HG03159 (cell line): ENCODE measurements around the gene GREB1L.

ENCODE experiments used
- ATAC-seq: cut with Tn5 transposase; IDR thresholded peaks from one replicate; pipeline ENCODE4 v1.9.1; 2021; ENCODE audit warnings: mild to moderate bottlenecking, moderate library complexity; ENCODE audit not compliant: unreplicated experiment

The GREB1L gene

DNA sequence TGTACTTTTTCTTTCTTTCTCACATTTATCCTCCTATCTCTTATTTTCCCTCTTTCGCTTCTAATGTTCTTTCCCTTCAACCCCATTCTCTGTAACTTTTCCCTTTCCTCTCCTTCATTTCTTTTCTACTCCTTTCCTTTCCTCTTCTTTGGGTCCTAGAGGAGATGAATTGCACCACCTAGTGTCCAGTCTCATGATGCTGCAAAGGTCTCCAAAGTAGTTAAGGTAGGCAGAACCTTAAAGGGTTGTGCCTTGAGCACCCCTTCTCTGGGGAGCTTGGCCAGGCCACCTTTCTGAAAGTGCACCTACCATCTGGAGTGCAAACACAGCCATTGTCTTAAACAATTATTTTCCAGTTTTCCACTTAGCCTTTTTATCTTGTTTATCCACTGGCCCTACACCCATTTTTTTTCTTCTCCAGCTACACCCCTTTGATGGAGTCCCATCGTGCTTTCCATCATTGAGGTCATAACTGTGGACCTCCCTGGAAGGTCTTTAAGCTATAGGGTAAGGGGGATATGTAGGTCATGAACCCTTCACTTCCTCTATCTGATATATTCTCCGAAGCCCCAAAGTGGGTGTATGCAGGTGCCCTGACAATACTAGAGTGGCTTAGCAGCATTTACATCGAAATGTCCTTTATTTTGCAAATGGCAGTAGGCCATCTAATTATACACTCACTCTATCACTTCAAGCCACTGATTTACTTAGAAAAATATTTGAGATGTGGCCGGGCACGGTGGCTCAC is 202.6 kb downstream of the GREB1L start:
- peak; percentile 48 for ATAC-seq

DNA sequence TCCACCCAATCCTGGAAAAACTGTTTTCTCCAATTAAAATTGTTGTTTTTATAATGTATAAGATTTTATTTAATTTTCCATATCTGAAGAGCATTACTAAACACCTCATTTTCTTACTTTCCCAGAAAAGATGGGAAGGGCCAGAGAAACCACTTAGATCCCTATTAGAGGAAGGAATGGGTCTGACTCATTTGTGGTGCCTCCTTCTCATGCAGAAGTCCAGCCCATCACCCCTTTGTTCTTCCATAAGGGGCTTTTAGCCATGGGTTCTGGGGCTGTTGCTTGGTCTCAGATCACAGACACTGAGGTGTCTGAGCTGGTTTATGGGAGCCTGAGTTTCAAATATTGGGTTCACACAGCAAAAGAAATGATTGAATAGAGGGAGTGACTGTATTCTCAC is 206.3 kb downstream of the GREB1L start:
- ATAC-seq, result no peak

GRCh38 chr18:21449367-21450290 is 207.6 kb downstream of the GREB1L start:
- no peak for ATAC-seq

DNA sequence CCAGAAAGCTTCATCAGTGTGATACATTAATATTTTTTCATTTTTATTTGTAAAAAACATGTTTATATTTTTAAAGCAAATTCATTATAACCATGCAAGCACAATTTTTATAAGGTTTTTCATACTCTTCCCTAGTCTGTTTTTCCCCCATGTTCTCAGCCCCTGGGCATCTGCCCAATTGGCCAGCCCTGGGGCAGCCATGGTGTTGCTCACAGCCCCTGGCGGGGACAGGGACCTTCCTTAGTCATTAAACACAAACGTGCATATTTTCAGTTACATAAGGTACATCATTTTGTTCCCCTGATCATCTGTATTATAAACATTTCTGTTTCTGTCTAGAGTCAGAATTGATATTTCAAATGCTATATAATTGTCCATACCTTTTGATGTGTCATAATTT is 208.5 kb downstream of the GREB1L start:
- ATAC-seq, result no peak

DNA sequence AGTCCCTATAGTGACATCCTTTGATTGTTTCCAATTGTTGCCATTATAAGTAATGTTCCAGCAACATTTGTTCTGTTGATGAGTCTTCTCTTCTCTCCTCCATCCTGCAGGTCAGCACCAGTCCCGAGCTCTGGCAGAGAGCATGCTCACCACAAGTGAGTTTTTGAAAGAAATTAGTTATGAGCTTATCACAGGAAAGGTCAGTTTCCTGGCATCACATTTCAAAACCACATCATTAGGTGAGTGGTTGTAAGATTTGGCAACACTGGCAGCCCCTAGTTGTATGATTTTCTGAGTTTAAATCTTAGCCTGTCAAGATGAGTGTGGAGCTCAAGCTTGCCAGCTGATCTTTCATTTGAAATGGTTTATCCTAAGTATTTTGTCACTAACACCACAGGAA is 208.9 kb downstream of the GREB1L start:
- no peak for ATAC-seq

- ATAC-seq, result no peak
Measured at GRCh38 chr18:21451851-21452250, 209.8 kb downstream of the GREB1L start.

- no peak for ATAC-seq
Measured at GRCh38 chr18:21452276-21452780, 210.3 kb downstream of the GREB1L start.

DNA sequence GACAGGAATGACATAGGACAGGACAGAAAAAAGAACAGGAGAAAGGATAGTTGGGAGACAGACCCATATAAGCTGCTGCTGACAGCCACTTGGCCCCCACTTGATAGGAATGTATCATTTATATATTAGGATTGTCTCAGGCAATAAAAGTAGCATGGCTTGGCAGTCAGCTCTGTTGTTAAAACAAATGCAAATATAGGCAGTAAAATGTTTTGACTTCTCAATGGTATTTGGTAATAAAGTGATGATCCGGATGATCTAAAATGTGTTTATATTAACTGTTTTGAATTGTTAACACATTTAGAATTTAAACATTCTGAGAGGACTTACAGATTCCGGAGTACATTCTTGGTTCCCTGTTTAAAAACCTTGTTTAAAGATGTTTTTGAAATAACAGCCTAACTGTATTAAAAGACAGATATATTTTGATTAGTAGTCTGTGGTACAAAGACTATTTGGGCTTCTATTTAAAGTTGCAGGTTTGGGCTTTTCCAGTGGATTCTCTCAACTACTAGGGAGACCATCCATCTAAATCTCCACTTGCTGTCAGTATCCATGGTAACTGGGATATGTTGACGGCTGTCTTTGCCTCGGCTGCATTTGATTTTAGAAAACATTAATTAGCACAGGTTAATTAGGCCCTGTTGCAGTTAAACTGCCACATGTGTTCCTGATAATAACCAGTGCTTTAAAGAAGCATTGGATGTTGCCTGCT is 210.9 kb downstream of the GREB1L start:
- ATAC-seq, result no peak

- no peak for ATAC-seq
Measured at GRCh38 chr18:21453511-21453901, 211.5 kb downstream of the GREB1L start.

DNA sequence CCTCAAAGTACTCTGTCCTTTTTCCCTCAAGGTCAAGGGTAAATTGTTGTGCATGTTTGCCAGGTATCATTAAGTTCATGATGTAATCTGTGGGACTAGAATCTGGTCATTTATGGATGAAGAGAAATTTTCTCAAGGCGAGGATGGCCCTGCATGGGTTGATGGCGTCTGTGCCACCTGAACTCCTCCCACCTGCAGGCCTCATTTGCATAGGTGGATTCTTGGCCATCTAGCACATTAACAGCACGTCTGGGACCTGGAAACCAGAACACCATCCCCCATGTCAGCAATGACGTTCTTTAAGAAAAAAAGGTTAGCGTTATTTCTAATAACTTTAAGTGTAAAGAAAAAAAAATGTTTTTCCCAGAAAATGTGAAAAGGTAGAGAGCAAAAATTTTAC is 212.7 kb downstream of the GREB1L start:
- no peak for ATAC-seq

DNA sequence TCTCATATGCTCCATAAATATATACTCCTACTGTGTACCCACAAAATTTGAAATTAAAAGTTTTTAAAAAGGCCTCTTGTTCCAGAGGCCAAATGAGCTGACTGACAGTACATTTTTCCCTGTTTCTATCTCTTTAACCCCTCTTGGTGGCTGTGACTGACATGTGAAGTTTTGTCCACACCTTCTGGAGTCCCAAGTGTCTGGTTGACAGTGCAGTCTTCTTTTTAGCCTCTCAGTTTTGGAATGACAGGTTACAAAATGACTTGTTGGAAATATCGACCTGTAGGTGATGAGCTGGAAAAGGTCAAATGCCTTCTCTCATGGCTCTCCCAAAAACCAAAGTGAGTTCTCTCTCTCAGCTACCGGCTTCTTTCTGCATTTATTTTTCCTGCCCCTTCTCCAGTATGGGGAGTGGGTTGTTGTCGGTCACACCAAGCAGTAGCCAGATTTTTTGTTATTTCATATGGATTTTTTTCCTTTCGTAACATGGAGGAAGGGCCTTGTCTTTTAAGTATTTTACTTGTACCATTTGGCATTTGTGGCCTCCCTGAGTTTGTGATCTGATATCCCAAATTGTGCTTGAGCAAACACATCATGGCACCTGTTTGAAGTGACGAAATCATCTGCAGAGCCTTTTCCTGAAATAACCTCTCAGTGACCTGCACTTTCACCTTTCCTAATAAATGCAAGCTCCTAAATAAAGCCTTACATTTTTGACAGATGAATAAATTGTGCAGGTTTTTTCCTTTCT is 214.6 kb downstream of the GREB1L start:
- no peak for ATAC-seq

GRCh38 chr18:21457179-21457535 is 215.1 kb downstream of the GREB1L start:
- ATAC-seq, result no peak

- no peak for ATAC-seq
Measured at GRCh38 chr18:21458310-21458709, 216.3 kb downstream of the GREB1L start.

GRCh38 chr18:21458788-21459187 is 216.8 kb downstream of the GREB1L start:
- no peak for ATAC-seq

- ATAC-seq, result no peak
Measured at GRCh38 chr18:21459706-21460286, 217.8 kb downstream of the GREB1L start.

DNA sequence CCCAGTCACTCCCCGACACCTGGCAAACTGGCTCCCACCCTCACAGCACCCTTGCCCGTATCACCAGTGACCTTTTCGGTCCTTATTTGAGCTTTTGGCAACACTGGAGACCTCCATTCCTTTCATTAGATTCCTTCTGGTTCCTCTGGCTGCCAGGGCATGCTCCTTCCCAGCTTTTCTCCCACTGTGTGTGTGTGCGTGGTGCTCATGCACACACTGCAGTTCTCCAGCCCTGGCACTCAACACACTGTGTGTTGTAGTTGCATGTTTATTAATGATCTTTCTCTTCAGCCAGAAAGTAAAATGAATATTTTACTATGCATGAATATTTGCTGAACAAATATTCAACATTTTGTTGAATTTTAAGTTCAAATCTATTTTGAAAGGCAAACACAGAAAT is 219.4 kb downstream of the GREB1L start:
- ATAC-seq, result no peak

DNA sequence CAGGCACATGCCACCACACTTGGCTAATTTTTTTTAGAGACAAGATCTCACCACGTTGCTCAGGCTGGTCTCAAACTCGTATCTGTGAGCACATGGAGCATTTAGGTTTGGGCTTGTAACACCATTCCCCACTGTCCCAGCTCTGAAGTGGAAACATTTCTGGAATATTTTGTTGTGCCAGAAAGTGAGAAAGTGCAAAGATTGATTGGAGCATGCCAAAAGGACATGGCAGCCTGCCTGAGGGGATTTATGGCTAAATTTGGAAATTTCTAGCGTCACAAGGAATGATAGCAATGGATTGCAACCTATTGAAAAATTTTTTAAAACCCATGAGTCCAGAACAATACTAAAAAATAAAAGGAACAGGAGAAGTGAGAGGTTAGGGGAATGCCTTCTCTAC is 221.7 kb downstream of the GREB1L start:
- no peak for ATAC-seq

DNA sequence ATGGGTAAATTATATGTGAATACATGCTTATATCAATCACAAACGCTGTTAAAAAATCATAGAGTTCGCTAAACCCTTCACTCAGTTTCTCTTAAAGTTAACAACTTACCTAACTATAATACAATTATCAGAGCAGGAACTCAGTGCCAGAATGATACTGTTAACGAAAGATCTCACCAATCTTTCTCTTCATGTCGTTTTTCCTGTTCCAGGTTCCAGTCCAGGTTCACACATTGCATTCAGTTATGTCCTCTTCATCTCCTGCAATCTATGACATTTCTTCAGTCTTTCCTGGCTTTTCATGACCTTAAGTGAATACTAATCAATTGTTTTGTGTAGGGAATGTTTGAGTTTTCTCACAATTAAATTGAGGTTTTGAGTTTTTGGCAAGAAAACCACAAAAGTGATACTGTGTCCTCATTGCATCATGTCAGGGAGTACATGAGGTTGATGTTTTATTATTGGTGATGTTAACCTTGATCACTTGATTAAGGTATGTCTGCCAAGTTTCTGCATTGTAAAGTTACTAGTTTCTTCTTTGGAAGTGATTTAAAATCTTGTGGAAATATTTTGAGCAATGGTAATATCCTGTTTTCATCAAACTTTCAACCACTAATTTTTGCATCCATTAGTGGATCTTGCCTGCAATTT is 226.6 kb downstream of the GREB1L start:
- ATAC-seq, result no peak

- ATAC-seq, result no peak
Measured at GRCh38 chr18:21472741-21473140, 230.7 kb downstream of the GREB1L start.

- no peak for ATAC-seq
Measured at GRCh38 chr18:21474621-21475020, 232.6 kb downstream of the GREB1L start.
